Fibroblast of peridontal ligament (primary cell): ENCODE results near the gene TPSD1.
"Not testable (repeated sequence)": the region's sequence is repeated elsewhere in the genome, so short reads cannot be mapped to it uniquely, and the experiment has no call there.

ENCODE experiments used
- DNase-seq: peaks from one replicate; pipeline ENCODE4 v3.0.0-alpha.2; 2010; ENCODE audit errors: extremely low read depth

The TPSD1 gene

DNA sequence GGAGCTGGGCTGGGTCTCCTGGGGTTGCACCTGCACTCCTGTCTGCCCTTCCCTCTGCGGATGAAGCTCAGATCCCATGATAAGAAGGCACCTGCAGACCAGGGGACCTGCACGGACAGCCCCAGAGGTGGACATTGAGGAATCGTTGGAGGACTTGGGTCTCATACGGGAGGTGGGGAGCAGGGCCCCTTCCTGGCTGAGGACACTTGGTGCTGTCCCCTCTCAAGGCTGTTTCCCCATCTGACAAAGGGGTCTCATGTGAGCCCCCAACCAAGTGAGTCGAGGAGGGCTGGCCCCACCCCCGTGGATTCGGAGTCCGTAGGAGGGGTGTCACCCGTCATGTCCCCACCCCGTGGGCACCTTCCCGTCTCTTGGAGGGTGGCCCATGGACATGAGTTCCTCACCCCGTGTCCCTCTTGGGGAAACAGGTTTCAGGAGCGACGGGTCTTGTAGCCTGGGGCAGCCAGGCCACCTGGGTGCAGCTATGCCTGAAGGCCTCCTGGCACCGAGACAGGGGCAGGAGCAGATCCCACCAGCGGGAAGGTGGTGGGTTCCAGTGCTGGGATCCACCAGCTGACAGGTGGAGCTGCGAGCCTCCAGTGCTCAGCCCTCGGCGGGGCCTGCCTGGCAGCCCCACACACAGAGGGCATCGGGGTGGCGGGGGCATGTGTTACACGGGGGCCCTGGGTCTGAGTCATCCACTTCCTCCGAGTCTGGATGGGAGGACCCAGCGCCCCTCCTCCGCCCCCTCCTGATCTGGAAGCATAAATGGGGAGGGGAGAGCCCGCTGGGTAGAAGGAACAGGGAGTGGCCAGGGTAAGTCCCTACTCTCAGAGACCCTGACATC lies at the start of gene TPSD1:
Gene TPSD1, plus strand, starts transcription at position 794 of the 847 bp plus-strand sequence. CDS start 212 bp downstream, outside the sequence.
- DNase-seq, result not testable (repeated sequence)

DNA sequence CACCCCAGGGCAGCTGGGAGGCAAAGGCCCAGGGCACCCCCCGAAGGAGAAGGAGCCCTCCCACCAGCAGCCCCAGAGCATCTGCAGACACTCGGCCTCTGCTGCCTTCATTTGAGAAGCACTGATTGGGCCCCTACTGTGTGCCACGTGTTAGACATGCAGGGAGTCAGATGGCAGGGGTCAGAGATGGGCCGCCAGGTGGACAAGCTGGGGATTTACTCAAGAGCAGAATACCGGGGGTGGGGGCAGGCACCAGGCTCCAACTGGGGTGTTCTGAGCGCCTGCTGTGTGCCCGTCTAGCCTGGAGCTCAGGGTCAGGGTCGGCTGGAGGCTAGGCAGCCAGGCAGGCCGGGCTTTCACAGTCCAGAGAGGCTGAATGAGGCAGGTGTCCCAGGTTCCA lies 49.5 kb upstream of the TPSD1 start:
- no peak for DNase-seq

DNA sequence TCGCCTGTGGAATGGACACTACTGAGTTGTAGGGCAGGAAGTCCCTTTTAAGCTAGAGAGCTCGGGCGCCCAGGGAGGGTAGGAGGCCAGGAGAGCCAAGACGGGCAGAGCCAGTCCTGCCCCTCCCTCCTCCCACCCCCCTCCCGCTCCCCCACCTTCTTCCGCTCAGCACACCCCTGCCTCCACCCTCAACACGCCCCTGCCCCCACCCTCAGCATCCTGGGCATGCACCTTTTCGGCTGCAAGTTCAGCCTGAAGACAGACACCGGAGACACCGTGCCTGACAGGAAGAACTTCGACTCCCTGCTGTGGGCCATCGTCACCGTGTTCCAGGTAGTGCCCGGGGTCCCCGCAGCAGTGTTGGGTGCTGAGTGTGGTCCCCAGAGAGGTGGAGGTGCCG lies 49.1 kb upstream of the TPSD1 start:
- DNase-seq, result no peak

DNA sequence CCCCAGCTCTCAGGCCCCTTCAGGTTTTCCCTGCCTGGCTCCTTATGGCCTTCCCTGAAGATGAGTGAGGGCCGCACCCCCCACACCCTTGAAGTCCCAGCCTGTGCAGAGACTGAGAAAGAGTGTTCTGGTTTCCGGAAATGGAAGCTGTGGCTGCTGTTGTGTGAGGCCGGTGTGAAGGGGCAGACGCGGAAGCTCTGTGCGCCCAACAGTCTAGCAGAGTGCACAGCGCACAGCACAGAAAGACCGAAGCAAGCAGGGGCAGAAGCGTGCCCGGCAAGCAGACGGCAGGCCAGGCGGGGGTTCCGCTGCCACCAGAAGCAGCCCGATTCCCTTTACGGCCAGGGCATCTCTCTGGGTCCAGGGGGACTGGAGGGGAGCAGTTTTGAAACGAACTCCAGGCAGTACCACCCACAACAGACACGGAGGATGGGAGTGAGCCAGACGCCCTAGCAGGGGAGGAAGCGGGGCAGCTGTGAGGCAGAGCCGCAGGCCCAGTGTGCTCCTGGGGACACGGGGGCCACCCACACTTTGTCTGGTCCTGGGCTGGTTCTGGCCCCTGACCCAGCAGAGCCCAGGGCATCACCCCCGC lies 47.5 kb upstream of the TPSD1 start:
- no peak for DNase-seq

DNA sequence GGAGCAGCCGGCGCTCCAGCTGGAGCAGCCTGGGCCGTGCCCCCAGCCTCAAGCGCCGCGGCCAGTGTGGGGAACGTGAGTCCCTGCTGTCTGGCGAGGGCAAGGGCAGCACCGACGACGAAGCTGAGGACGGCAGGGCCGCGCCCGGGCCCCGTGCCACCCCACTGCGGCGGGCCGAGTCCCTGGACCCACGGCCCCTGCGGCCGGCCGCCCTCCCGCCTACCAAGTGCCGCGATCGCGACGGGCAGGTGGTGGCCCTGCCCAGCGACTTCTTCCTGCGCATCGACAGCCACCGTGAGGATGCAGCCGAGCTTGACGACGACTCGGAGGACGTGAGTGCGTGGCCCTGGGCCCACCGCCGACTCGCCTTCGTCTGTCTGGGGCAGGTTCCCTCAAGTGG lies 46.8 kb upstream of the TPSD1 start:
- no peak for DNase-seq

DNA sequence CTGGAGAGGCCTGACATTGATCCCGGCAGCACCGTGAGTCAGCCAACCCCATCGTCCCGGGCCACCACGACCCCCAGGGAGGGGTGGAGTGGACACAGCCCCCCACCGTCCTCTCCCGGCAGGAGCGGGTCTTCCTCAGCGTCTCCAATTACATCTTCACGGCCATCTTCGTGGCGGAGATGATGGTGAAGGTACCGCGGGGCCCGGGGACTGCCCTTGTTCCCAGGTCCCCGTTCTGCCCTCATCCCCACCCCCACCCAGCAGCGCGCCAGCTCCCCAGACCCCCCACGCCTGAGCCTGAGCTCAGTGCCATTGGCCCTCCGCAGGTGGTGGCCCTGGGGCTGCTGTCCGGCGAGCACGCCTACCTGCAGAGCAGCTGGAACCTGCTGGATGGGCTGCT lies 45.4 kb upstream of the TPSD1 start:
- no peak for DNase-seq

DNA sequence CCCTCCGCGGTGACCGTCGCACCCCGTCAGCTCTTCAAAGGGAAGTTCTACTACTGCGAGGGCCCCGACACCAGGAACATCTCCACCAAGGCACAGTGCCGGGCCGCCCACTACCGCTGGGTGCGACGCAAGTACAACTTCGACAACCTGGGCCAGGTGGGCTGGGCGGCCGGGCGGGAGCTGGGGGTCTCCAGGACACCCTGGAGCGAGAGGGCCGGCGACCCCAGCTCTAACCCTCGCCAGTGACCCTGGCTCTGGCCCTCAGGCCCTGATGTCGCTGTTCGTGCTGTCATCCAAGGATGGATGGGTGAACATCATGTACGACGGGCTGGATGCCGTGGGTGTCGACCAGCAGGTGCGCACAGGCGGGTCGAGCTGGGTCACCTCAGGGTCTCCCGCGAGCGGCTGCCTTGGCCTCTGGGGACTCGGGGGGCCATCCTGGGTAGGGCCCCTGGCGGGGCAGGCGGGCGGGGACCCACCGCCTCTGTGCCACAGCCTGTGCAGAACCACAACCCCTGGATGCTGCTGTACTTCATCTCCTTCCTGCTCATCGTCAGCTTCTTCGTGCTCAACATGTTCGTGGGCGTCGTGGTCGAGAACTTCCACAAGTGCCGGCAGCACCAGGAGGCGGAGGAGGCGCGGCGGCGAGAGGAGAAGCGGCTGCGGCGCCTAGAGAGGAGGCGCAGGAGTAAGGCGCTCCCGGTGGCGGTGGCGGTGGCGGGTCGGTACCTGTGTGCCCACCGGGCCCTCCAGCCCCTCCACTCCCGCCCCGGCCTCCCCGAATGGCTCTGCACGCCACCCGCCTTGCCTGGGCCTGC lies 44.2 kb upstream of the TPSD1 start:
- DNase-seq, result no peak

DNA sequence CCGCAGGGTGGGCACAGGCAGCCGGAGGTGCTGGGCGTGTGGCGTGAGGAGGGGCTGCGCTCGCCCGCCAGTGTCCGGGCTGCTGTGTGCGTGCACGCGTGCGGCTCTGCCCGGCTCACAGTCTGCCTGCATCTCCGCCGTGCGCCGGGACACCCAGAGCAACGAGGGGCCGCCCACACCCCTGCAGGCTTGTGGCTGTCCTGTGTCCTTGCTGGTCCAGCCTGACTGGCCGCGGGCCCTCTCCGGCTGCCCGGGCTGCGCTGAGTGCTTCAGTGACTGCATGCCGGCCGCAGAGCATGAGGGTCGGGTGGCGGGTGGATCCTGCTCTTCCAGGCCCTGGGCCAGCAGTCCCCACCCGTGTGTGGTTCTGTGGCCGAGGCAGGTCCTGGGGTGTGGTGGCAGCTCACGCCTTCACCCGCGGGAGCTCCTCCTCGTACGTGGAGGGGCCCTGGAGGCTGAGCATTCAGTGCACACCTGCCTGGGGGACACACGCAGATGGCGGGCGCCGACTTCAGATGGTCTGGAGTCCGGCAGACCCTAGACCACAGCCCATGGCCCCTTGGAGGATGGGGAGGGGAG lies 43.2 kb upstream of the TPSD1 start:
- no peak for DNase-seq

DNA sequence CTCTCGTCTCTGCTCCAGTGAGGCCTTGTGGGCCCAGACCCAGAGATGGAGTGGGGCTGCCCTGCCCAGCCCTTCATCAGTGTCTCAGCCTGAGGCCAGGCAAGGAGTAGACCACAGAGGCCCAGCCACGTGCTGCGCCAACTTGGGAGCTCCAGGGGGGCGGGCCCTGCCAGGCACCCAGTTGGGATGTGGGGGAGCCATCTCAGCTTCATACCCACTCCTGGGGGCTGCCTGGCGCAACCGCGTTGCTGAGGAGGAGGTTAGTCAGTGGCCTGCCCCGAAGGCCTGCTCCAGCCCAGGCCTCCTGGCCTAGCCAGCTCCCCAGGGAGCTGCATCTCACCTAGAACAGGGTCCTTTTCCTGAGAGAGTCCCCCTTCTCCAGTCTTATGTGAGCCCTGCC lies 42.6 kb upstream of the TPSD1 start:
- DNase-seq, result no peak

DNA sequence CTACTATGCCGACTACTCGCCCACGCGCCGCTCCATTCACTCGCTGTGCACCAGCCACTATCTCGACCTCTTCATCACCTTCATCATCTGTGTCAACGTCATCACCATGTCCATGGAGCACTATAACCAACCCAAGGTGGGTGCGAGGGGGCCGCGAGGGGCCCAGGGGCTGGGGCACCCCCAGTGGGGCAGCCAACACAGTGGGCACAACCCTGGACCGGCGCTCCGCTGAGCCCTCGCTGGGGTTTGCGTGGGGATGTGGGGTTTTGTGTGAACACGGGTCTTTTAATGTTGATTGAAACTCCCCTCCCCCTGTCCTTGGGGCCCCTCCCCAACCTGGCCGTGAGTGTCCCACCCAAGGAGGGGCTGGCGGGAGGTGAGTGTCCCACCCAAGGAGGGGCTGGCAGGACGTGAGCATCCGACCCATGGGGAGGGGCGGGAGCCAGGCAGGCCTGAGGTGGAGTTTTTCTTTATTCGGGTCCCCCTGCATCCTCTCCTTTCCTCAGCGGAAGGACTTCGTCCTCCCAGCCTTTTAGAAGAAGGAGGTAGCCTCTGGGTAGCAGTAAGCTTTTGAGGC lies 42.0 kb upstream of the TPSD1 start:
- no peak for DNase-seq

DNA sequence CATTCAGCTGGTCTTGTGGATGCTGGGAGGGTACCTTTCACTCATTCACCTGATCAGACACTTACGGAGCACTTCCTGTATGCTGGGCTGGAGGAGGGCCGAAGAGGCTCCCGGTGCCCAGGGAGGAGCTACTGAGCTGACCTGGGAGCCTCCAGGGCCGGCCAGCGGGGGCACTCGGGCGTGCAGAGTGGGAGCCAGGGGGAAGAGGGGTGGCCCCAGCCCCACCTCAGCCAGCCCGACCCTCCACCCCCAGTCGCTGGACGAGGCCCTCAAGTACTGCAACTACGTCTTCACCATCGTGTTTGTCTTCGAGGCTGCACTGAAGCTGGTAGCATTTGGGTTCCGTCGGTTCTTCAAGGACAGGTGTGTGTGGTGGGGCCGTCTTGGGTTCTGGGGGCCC lies 41.1 kb upstream of the TPSD1 start:
- DNase-seq, result no peak

DNA sequence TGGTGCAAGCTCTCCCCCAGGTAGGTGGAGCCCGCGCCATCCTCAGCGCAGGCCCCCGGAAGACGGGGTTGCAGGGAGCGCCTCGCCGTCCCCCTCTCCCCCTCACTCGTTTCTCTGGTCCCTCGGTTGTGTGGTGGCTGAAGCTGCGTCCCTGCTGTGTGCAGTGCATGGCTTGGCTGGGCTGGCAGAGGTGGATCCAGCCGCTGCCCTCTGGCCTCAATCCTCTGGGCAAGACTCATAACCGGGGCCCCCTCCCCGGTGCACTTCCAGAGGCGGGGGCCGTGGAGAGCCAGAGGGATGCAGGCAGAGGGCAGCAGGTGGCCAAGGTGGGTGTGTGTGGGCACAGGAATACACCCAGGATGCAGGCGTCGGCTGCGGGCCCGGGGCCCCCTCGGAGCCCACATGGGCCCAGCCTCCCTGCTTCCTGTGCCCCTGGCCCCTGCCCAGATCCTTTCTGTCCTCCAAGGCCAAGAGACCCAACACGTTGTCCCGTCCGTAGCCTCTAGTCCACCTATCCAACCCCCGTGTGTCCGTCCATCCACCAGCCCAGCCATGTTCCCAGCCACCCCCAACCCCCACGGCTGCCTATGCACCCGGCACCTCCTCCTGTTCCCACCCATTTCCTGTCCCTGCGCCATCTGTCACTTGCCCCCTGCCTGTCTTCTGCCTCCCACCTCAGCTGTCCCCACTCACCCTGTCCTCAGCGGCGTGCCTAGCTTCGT lies 40.1 kb upstream of the TPSD1 start:
- DNase-seq, result no peak

DNA sequence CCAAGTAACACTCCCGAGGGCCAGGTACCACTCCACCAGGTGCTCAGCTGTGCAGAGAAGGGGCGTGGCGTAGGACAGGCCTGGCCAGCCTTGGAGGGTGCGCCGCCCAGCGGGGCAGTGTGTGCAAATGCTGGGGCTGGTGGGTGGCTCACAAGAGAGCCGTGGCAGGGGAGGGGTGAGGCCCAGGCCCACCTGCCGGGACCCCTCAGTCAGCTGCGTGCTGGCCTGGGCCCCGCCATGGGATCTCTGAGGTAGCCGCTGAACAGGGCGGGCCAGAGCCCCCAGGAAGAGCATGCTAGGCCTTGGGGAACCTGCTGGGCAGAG lies 39.6 kb upstream of the TPSD1 start:
- no peak for DNase-seq

DNA sequence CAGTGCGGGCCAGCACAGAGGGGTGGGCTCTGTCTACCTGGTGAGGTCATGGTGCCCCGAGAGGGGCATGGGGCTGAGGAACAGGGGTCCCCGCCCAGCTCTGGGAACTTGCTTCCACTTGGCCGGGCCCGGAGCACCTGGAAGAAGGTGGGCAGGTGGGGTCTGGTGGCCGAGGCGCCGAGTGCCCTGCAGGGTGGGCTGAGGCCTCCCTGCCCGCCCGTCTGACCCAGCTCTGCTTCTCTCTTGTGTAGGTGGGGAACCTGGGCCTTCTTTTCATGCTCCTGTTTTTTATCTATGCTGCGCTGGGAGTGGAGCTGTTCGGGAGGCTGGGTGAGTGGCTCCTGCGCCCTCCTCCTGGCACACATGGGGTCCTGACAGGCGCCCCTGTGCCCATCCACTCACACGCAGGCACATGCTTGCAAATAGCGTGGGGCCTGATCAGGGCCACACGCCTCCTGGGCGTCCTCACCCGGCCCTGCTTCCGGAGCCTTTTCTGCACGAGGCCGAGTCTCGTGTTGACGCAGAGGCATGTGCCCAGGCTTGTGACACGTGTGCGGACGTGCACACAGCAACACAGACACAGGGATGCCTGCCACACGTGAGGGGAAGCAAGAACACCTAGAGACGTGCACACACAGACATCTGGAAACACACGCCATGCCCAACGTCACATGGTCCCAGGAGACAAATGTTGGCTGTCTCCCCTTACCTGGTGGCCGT lies 39.0 kb upstream of the TPSD1 start:
- no peak for DNase-seq

DNA sequence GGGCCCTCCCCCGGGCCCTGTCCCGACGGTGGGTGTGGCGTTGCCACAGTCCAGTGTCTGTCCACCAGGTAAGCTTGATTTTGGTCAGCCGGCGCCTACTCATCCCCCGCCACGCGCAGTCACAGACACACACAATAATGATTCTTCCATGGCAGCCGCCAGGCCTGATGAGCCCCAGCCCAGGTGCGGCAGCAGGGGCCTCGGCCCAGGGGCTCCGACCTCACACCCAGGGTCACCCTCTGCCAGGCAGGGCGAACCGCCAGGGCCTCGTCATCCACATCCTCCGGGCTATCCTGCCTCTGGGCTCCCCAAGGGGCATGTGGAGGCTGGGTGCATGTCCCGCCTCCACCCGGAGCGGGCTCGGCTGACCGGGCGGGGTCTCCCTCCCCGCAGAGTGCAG lies 38.3 kb upstream of the TPSD1 start:
- no peak for DNase-seq

DNA sequence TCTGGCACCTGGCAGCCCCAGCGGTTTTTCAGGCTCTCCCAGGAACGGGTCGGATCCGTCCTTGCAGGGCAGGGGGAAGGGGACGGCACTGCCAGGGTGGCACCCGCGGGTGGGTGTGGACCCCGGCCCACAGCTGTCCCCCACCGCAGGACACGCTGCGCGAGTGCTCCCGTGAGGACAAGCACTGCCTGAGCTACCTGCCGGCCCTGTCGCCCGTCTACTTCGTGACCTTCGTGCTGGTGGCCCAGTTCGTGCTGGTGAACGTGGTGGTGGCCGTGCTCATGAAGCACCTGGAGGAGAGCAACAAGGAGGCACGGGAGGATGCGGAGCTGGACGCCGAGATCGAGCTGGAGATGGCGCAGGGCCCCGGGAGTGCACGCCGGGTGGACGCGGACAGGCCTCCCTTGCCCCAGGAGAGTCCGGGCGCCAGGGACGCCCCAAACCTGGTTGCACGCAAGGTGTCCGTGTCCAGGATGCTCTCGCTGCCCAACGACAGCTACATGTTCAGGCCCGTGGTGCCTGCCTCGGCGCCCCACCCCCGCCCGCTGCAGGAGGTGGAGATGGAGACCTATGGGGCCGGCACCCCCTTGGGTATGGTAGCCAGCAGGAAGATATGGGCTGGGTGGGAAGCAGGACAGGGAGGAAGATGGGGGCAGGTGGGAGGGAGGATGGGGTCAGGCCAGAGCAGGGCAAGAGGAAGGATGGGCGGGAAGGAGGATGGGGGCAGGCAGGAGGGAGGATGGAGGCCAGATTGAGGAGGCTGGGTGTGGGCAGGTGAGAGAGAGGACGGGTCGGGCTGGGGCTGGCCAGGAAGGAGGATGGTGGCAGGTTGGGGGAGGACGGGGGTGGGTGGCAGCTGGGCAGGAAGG lies 37.6 kb upstream of the TPSD1 start:
- no peak for DNase-seq

DNA sequence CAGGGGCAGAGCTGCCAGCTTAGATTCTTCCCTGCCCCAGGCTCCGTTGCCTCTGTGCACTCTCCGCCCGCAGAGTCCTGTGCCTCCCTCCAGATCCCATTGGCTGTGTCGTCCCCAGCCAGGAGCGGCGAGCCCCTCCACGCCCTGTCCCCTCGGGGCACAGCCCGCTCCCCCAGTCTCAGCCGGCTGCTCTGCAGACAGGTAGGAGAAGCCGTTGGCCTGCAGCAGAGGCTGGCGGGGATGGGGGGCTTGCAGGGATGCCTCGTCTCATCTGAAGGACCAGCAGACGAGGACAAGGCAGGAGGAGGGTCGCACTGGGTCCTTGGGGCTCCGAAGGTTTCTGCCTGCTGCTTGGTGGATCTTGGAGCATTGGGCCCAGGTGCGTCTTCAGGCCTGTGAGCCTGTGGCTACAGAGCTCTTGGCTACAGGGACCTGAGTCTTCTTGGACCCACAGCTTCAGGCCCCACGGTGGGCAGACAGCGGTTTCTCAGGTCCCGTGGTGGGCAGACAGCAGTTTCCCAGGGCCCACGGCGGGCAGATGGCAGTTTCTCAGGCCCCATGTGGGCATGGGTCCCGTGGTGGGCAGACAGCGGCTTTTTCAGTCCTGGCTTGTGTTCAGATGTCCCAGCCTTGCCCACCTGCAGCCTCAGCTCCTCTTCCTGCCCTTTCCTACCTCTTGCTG lies 36.8 kb upstream of the TPSD1 start:
- no peak for DNase-seq

DNA sequence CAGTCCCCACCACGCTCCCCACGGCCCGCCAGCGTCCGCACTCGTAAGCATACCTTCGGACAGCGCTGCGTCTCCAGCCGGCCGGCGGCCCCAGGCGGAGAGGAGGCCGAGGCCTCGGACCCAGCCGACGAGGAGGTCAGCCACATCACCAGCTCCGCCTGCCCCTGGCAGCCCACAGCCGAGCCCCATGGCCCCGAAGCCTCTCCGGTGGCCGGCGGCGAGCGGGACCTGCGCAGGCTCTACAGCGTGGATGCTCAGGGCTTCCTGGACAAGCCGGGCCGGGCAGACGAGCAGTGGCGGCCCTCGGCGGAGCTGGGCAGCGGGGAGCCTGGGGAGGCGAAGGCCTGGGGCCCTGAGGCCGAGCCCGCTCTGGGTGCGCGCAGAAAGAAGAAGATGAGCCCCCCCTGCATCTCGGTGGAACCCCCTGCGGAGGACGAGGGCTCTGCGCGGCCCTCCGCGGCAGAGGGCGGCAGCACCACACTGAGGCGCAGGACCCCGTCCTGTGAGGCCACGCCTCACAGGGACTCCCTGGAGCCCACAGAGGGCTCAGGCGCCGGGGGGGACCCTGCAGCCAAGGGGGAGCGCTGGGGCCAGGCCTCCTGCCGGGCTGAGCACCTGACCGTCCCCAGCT lies 35.7 kb upstream of the TPSD1 start:
- DNase-seq, result no peak
